Vagina (tissue), 2 donors: Measurements from ENCODE around the gene TTC38. TPM values are rescaled to one million over a fixed set of nuclear protein-coding genes. Genes with fewer than 3 reads are reported as not detected.

Experiments used
- DNase-seq, 2 donors: peaks; one replicate each; pipeline ENCODE4 v3.0.0-alpha.2; 2017; ENCODE audit errors: extremely low spot score in 2 of 2
- H3K27ac ChIP-seq: fragments of 200-600 bp; sonication (generic); one replicate; pipeline ENCODE4 v1.5.1; 2019
- H3K27me3 ChIP-seq: fragments of 200-600 bp; sonication (generic); one replicate; pipeline ENCODE4 v1.5.1; 2019
- H3K36me3 ChIP-seq, 2 donors: fragments of 200-600 bp; sonication (generic); one replicate each; pipeline ENCODE4 v1.5.1; 2017 to 2019
- H3K4me1 ChIP-seq: fragments of 200-600 bp; sonication (generic); one replicate; pipeline ENCODE4 v1.5.1; 2019
- H3K4me3 ChIP-seq, 2 donors: fragments of 200-600 bp; sonication (generic); 1 replicate in 1 of 2; 2 replicates in 1 of 2; pipeline ENCODE4 v1.5.1; 2016 to 2019
- H3K9me3 ChIP-seq: fragments of 200-600 bp; sonication (generic); one replicate; pipeline ENCODE4 v1.5.1; 2019
- POLR2A ChIP-seq, 2 donors: fragments of 450-650 bp; IDR thresholded peaks; one replicate each; pipeline ENCODE4 v1.6.1; 2017; ENCODE audit warnings: antibody characterized with exemption in 2 of 2, mild to moderate bottlenecking in 2 of 2, moderate library complexity in 2 of 2
- POLR2AphosphoS5 ChIP-seq, 2 donors: sonication (generic); formaldehyde crosslinking; IDR thresholded peaks; one replicate each; pipeline ENCODE4 v1.9.0; 2017; ENCODE audit warnings: antibody characterized with exemption in 2 of 2, mild to moderate bottlenecking in 2 of 2, low read depth in 1 of 2; ENCODE audit not compliant: insufficient read depth in 1 of 2
- intact Hi-C: fragments of 100-400 bp; cut with DNase I; formaldehyde crosslinking; loops from one replicate; pipeline ENCODE4 v1.15.1; 2023
- total RNA-seq: library from RNA; depleted of rRNA; stranded (reverse); fragments of >200 nt; gene quantifications from one replicate; pipeline ENCODE4 v1.2.3, GENCODE V29; 2016
- TF ChIP-seq, protein P1 (sequence below), 3 experiments: fragments of 450-650 bp in 2 of 3; fragments of 200-600 bp in 1 of 3; sonication (generic) in 1 of 3; IDR thresholded peaks; one replicate each; pipeline ENCODE4 v1.5.1; 2017 to 2019; ENCODE audit warnings: antibody characterized with exemption in 3 of 3, mild to moderate bottlenecking in 2 of 3, moderate library complexity in 2 of 3

The TTC38 gene
- total RNA-seq, 1 donor from 2014 or later: 58.7 TPM

DNA sequence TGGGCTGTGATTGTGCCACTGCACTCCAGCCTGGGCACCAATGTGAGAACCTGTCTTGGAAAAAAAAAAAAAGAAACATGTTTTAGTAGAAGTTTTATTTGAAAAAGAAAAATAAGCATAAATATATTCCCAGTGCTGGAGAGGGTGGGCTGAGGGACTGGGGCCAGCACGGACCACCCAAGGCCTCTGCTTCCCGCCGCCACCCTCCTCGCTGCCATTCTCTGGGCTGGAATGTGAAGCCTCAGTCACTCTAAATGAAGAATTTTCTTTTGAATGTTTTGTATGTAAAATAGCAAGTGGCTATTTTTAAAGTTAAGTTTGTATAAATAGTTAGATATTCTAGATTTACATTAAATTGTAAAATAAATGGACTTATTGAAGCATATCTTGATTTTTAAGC is 62.6 kb downstream of the TTC38 start:
- no peak overlapping the region for H3K27ac ChIP-seq
- no peaks in the 10 kb centered on the region for H3K36me3 ChIP-seq
- no peaks in the 10 kb centered on the region for H3K9me3 ChIP-seq
- TF ChIP-seq POLR2AphosphoS5 (IDR thresholded peaks at IDR 0.05; ENCODE audit: insufficient read depth in 1 of 2, low read depth in 1 of 2) (no peak), POLR2A (IDR thresholded peaks at IDR 0.05) (no peak)
- TF ChIP-seq, protein P1, sequence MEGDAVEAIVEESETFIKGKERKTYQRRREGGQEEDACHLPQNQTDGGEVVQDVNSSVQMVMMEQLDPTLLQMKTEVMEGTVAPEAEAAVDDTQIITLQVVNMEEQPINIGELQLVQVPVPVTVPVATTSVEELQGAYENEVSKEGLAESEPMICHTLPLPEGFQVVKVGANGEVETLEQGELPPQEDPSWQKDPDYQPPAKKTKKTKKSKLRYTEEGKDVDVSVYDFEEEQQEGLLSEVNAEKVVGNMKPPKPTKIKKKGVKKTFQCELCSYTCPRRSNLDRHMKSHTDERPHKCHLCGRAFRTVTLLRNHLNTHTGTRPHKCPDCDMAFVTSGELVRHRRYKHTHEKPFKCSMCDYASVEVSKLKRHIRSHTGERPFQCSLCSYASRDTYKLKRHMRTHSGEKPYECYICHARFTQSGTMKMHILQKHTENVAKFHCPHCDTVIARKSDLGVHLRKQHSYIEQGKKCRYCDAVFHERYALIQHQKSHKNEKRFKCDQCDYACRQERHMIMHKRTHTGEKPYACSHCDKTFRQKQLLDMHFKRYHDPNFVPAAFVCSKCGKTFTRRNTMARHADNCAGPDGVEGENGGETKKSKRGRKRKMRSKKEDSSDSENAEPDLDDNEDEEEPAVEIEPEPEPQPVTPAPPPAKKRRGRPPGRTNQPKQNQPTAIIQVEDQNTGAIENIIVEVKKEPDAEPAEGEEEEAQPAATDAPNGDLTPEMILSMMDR (IDR thresholded peaks at IDR 0.05): no peak
- no peaks in the 10 kb centered on the region for H3K27me3 ChIP-seq
- intact Hi-C loops: no loop called here
- no peak for DNase-seq
- peaks cover 10% of the 10 kb centered on the region for H3K4me1 ChIP-seq
- H3K4me3 ChIP-seq: no peak overlapping the region

DNA sequence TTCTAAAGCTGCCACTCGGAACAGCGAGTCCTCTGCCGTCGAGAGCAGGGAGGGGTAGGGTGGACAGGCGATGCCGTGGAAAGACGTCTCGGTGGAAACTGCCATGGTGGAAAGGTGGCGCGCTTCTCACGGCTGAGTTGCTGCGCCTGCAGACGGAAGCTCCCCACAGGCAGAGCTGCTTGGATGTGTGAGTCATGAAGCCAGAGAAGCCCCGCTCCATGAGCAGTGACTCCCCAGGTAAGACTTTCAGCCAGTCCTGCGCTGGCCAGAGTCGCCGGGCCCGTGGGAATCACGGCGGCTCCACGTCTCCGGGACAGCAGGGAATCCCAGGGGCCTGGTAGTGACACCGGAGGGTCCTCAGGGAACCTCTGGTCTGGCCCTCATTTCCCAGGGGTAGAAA is 63.7 kb downstream of the TTC38 start:
- H3K4me3 ChIP-seq: no peak overlapping the region
- H3K27me3 ChIP-seq: no peaks in the 10 kb centered on the region
- TF ChIP-seq, protein P1 (IDR thresholded peaks at IDR 0.05): no peak
- no peak for TF ChIP-seq POLR2A (IDR thresholded peaks at IDR 0.05)
- no peak for TF ChIP-seq POLR2AphosphoS5 (IDR thresholded peaks at IDR 0.05; ENCODE audit: insufficient read depth in 1 of 2, low read depth in 1 of 2)
- no peak for DNase-seq
- no peaks in the 10 kb centered on the region for H3K9me3 ChIP-seq
- peaks cover 11% of the 10 kb centered on the region for H3K4me1 ChIP-seq
- H3K36me3 ChIP-seq: no peaks in the 10 kb centered on the region
- no peak overlapping the region for H3K27ac ChIP-seq
- intact Hi-C loops: no loop called here

DNA sequence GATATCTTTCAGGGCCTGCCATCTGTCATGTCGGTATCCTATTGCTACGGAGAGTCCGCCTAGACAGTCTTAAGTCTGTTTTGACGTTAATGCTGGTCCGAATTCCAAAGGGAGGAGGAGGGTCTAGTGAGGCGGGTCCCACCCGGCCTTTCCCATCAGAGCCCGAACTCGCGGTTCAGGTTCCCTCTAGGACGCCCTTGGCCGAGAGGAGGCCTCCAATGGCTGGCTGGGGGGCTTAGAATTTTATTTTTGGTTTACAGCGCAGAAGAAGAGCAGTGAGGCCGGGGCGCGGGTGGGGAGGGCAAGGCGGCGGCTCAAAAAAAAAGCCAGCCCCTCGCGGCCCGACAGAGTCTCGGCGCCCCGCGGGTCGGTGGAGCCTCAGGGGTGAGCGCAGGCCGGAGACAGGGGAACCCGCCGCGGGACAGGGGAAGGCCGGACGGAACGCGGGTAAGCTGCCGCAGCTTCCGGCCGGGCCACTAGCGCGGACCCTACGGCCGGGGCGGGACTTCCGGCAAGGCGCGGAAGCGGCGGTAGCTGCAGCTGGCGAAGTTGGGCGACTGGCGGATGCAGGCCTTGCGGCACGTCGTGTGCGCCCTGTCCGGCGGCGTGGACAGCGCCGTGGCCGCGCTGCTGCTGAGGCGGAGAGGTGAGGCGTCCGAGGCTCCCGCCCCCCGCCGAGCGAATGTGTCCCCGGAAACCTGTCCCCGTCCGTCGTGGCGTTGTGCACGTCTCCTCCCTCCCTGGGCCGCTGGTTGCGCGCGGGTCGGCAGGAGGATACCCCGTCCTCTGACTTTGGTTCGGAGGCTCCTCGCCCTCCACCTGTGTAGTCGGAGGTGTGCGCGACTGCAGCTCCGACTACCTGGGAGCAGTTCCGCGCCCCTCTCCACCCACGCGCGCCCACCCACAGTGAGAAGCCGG is 67.7 kb downstream of the TTC38 start, which contains the start of gene TRMU:
TSS of gene TRMU (plus strand) at position 514 of the 918 bp plus-strand sequence. CDS start at position 565, 51 bp downstream.
- intact Hi-C loops: no loop called here
- Histone ChIP-seq H3K27me3 (no peaks in the 10 kb centered on the region), H3K4me3 (peak within 1 kb of the TSS; percentile 67 to 97), H3K4me1 (peaks cover 26% of the 10 kb centered on the region), H3K36me3 (peaks cover 0 to 27% of the 10 kb centered on the region in 2 donors), H3K27ac (peak within 1 kb of the TSS; percentile 78), H3K9me3 (no peaks in the 10 kb centered on the region)
- DNase-seq: no peak
- TF ChIP-seq POLR2AphosphoS5 (IDR thresholded peaks at IDR 0.05; ENCODE audit: insufficient read depth in 1 of 2, low read depth in 1 of 2): peak; percentile 10 to 75
- TF ChIP-seq POLR2A (IDR thresholded peaks at IDR 0.05): no peak
- TF ChIP-seq, protein P1 (IDR thresholded peaks at IDR 0.05): no peak

DNA sequence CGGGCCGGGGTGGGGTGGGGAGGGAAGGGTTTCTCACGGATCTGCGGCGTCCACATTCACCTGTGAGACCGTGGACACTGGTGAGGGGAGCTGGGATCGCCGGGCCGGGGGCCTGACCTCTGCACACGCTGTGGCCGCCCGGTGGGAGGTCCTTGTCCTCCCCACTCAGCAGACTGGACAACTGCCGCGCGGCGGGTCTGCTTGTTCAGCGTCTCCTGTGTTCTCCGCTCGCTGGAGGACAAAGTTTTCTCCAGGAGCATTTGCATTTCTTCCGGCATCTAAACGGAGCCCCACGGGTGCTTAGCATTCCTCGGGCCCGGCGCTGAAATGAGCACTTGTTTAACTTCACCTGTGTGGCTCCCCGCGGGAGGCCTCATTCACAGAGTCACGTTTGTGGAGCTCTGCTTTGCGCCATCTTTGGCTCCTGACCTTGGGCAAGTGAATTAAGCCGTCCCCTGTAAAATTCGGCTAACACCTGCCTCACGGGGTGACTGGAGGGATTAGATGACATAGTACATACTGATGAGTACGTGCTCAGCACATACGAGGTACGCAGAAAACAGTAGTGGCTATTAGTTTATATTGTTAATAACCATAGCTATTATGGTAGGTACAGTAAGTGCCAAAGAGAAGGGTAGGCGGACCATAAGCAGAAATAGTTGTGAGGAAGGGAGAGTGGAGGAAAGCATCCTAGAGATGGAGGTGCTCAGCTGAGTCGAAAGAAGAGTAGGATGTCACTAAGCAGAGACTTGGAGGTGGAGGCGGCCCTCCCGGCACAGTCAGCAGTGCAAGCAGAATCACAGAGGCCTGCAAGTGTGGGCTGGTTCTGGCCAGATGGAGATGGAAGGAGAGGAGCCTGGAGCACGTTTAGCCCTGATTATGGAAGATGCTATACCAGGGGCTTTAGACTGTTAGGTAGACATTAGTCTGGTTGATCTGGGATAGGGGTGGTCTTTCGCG is 68.6 kb downstream of the TTC38 start:
- H3K4me1 ChIP-seq: peaks cover 26% of the 10 kb centered on the region
- peak overlapping the region; percentile 67 to 97 for H3K4me3 ChIP-seq
- peak overlapping the region; percentile 78 for H3K27ac ChIP-seq
- H3K27me3 ChIP-seq: no peaks in the 10 kb centered on the region
- DNase-seq: no peak
- no peaks in the 10 kb centered on the region for H3K9me3 ChIP-seq
- peaks cover 0 to 31% of the 10 kb centered on the region in 2 donors for H3K36me3 ChIP-seq
- intact Hi-C loops: no loop called here
- TF ChIP-seq POLR2A (IDR thresholded peaks at IDR 0.05) (no peak), POLR2AphosphoS5 (IDR thresholded peaks at IDR 0.05; ENCODE audit: insufficient read depth in 1 of 2, low read depth in 1 of 2) (no peak)
- TF ChIP-seq, protein P1 (IDR thresholded peaks at IDR 0.05): no peak
